Immature natural killer cell (primary cell): Measurements from ENCODE around the gene SEPTIN5. TPM values are rescaled to one million over a fixed set of nuclear protein-coding genes. Genes with fewer than 3 reads are reported as not detected.

Experiments used
- DNase-seq, 3 donors: peaks; one replicate each; pipeline ENCODE4 v3.0.0; 2022; ENCODE audit warnings: mixed read lengths in 1 of 3
- H3K27ac Mint-ChIP-seq, 6 donors: one replicate each; pipeline ENCODE4 v1.8.0; 2020; ENCODE audit warnings: mixed read lengths in 6 of 6, mild to moderate bottlenecking in 5 of 6, inconsistent platforms in 4 of 6, moderate library complexity in 3 of 6
- H3K27me3 Mint-ChIP-seq, 3 donors: one replicate each; pipeline ENCODE4 v1.8.0; 2020 to 2021; ENCODE audit warnings: low read depth in 3 of 3, mild to moderate bottlenecking in 3 of 3, mixed read lengths in 3 of 3, moderate library complexity in 3 of 3, inconsistent platforms in 1 of 3
- H3K36me3 Mint-ChIP-seq, 3 donors: one replicate each; pipeline ENCODE4 v1.8.0; 2020; ENCODE audit warnings: mixed read lengths in 3 of 3, inconsistent platforms in 2 of 3, mild to moderate bottlenecking in 2 of 3
- H3K4me1 Mint-ChIP-seq, 2 donors: one replicate each; pipeline ENCODE4 v1.8.0; 2020; ENCODE audit warnings: inconsistent platforms in 2 of 2, mild to moderate bottlenecking in 2 of 2, mixed read lengths in 2 of 2, moderate library complexity in 1 of 2
- H3K4me3 Mint-ChIP-seq, 5 donors: one replicate each; pipeline ENCODE4 v1.8.0; 2020; ENCODE audit warnings: mild to moderate bottlenecking in 5 of 5, mixed read lengths in 5 of 5, inconsistent platforms in 3 of 5, moderate library complexity in 3 of 5
- H3K9me3 Mint-ChIP-seq, 6 donors: one replicate each; pipeline ENCODE4 v1.8.0; 2020; ENCODE audit warnings: mild to moderate bottlenecking in 6 of 6, mixed read lengths in 6 of 6, inconsistent platforms in 4 of 6, moderate library complexity in 3 of 6
- polyA plus RNA-seq, 3 donors: library from polyadenylated mRNA; unstranded; fragments of 300-500 nt; fragmentation: Illumina TruSeq; gene quantifications; one replicate each; pipeline ENCODE4 v1.2.3, GENCODE V29; 2021

Gene SEPTIN5
- polyA plus RNA-seq, 3 donors from 2014 or later, result 0.36 to 2.2 TPM; not detected in 1

- H3K36me3 Mint-ChIP-seq, result no peaks in the 10 kb centered on the region
- no peak overlapping the region for H3K4me3 Mint-ChIP-seq
- H3K27ac Mint-ChIP-seq, result no peak overlapping the region
- peaks cover 0 to 17% of the 10 kb centered on the region in 2 donors for H3K4me1 Mint-ChIP-seq
- peaks cover 2 to 23% (median 11%) of the 10 kb centered on the region in 3 donors for H3K27me3 Mint-ChIP-seq
- no peaks in the 10 kb centered on the region for H3K9me3 Mint-ChIP-seq
- no peak for DNase-seq
These were observed 56.3 kb downstream of the SEPTIN5 start for GRCh38 chr22:19770349-19771220.

DNA sequence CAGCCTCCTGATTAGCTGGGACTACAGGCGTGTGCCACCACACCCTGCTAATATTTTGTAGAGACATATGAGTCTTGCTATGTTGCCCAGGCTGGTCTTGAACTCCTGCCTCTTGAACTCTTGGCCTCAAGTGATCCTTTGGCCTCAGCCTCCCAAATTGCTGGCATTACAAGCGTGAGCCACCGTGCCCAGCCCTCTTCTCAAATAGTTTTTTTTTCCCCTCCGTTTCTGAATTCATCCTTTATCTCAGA, 58.0 kb downstream of the SEPTIN5 start:
- H3K27ac Mint-ChIP-seq, result no peak overlapping the region
- no peak for DNase-seq
- peaks cover 2 to 23% (median 13%) of the 10 kb centered on the region in 3 donors for H3K27me3 Mint-ChIP-seq
- H3K36me3 Mint-ChIP-seq, result no peaks in the 10 kb centered on the region
- H3K4me3 Mint-ChIP-seq, result no peak overlapping the region
- no peaks in the 10 kb centered on the region for H3K9me3 Mint-ChIP-seq
- peaks cover 0 to 19% of the 10 kb centered on the region in 2 donors for H3K4me1 Mint-ChIP-seq

Other genes with a start within 250 kb of the SEPTIN5 start
- 100 to 1,000 TPM; 106 to 176 (median 142) TPM for gene UFD1, start 235.3 kb upstream of the SEPTIN5 start, polyA plus RNA-seq
- gene CDC45, start 234.6 kb upstream of the SEPTIN5 start, polyA plus RNA-seq, result 1 to 10 TPM in 2 of 3 donors, not detected in 1; 3.1 to 3.5 TPM
- 1 to 10 TPM in 1 of 3 donors, under 1 TPM in 1, not detected in 1; 0.46 to 3.6 TPM for gene CLDN5, start 190.1 kb upstream of the SEPTIN5 start, polyA plus RNA-seq
- gene GP1BB, start 9.0 kb downstream of the SEPTIN5 start, polyA plus RNA-seq, result 10 to 100 TPM in 1 of 3 donors, under 1 TPM in 2; 0.53 to 10.1 (median 0.95) TPM
- under 1 TPM in 1 of 3 donors, not detected in 2; 0.12 TPM for gene TBX1, start 46.3 kb downstream of the SEPTIN5 start, polyA plus RNA-seq
- gene GNB1L, start 140.4 kb downstream of the SEPTIN5 start, polyA plus RNA-seq, result 10 to 100 TPM; 19.1 to 30.6 (median 20.3) TPM
- gene RTL10, start 140.4 kb downstream of the SEPTIN5 start, polyA plus RNA-seq, result 1 to 10 TPM; 1.5 to 8.1 (median 4.5) TPM
- 100 to 1,000 TPM; 130 to 167 (median 155) TPM for gene COMT, start 227.3 kb downstream of the SEPTIN5 start, polyA plus RNA-seq
- 10 to 100 TPM; 11.0 to 17.1 (median 15.5) TPM for gene TXNRD2, start 227.3 kb downstream of the SEPTIN5 start, polyA plus RNA-seq